GM21526 (cell line): ENCODE data around the gene CNPY1.
"Not testable (repeated sequence)": the region's sequence is repeated elsewhere in the genome, so short reads cannot be mapped to it uniquely, and the experiment has no call there.

Experiments used
- ATAC-seq: cut with Tn5 transposase; IDR thresholded peaks from one replicate; pipeline ENCODE4 v1.9.1; 2021; ENCODE audit warnings: moderate library complexity; ENCODE audit not compliant: unreplicated experiment, low FRiP score

Gene CNPY1

GRCh38 chr7:155546449-155546848 lies at the start of gene CNPY1:
CNPY1 (minus strand) TSS chr7:155546559; CDS start chr7:155545929, 630 bp downstream.
- ATAC-seq: not testable (repeated sequence)

- no peak for ATAC-seq
Measured at GRCh38 chr7:155594961-155595366, 48.6 kb upstream of the CNPY1 start.

GRCh38 chr7:155594163-155594732 lies 47.9 kb upstream of the CNPY1 start:
- ATAC-seq: no peak

GRCh38 chr7:155593461-155594162 lies 47.3 kb upstream of the CNPY1 start:
- ATAC-seq: no peak

- ATAC-seq: no peak
Measured at GRCh38 chr7:155591055-155591775, 44.9 kb upstream of the CNPY1 start.

GRCh38 chr7:155590215-155591018 lies 44.1 kb upstream of the CNPY1 start:
- no peak for ATAC-seq

GRCh38 chr7:155589001-155589980 lies 42.9 kb upstream of the CNPY1 start:
- ATAC-seq: no peak

GRCh38 chr7:155588468-155588998 lies 42.2 kb upstream of the CNPY1 start:
- ATAC-seq: no peak

GRCh38 chr7:155587486-155587885 lies 41.1 kb upstream of the CNPY1 start:
- no peak for ATAC-seq

- no peak for ATAC-seq
Measured at GRCh38 chr7:155586843-155587440, 40.6 kb upstream of the CNPY1 start.

GRCh38 chr7:155585951-155586350 lies 39.6 kb upstream of the CNPY1 start:
- no peak for ATAC-seq

GRCh38 chr7:155585532-155585895 lies 39.2 kb upstream of the CNPY1 start:
- no peak for ATAC-seq

- ATAC-seq: no peak
Measured at GRCh38 chr7:155584763-155585531, 38.6 kb upstream of the CNPY1 start.

GRCh38 chr7:155584261-155584660 lies 37.9 kb upstream of the CNPY1 start:
- ATAC-seq: no peak

GRCh38 chr7:155583636-155584035 lies 37.3 kb upstream of the CNPY1 start:
- ATAC-seq: no peak

GRCh38 chr7:155581954-155582353 lies 35.6 kb upstream of the CNPY1 start:
- ATAC-seq: no peak

GRCh38 chr7:155581107-155581830 lies 34.9 kb upstream of the CNPY1 start:
- ATAC-seq: no peak

- no peak for ATAC-seq
Measured at GRCh38 chr7:155580367-155580766, 34.0 kb upstream of the CNPY1 start.
